OCI-LY7 (cell line): ENCODE data around the gene SPAG16.

Source experiments
- CTCF ChIP-seq: fragments of 200-600 bp; sonication (generic); conservative IDR thresholded peaks from 2 replicates; pipeline ENCODE4 v1.5.1; 2014; ENCODE audit warnings: mild to moderate bottlenecking, antibody characterized with exemption, low read length, moderate library complexity, mixed read lengths
- EZH2phosphoT487 ChIP-seq: fragments of 200-600 bp; sonication (generic); IDR thresholded peaks from 2 replicates; pipeline ENCODE4 v1.6.1; 2018; ENCODE audit warnings: low read depth, borderline replicate concordance, mild to moderate bottlenecking, mixed run types, antibody characterized with exemption, low read length, moderate library complexity, mixed read lengths

- no peak for TF ChIP-seq CTCF
- TF ChIP-seq EZH2phosphoT487: no peak
Measured at GRCh38 chr2:214361116-214361515, 1076.9 kb downstream of the SPAG16 start.
